Measurements from ENCODE around the gene NPPC. TPM values are rescaled to one million over a fixed set of nuclear protein-coding genes. Genes with fewer than 3 reads are reported as not detected.

The NPPC gene
- polyA plus RNA-seq, 3 donors: not detected

DNA sequence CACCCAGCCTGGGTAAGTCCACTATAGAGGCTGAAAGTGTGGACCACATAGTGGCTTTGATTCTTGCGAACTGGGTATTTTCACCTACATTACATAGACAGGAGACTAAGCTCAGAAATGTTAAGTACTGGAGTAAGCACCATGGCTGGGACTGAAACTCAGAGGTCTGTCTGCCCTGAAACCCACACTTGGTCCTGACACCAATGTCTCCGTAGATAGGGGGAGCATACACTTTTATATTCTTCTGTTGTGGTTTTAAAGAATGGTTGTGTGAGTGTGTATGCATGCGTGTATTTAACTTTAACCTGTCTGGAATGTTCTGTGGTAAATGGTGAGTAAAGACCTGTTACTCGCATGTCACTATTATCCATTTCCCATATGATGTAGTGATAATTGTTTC, 10.3 kb upstream of the NPPC start:
- WGBS (ENCODE audit: insufficient coverage): no CpG with 5 or more reads among the region's 4 CpGs
- H3K4me3 Mint-ChIP-seq: no peak overlapping the region
- H3K27me3 Mint-ChIP-seq (ENCODE audit: low read depth in 3 of 3): peaks cover 0 to 7% (median 2%) of the 10 kb centered on the region in 3 donors
- Histone ChIP-seq H4K20me1 (ENCODE audit: insufficient read depth, low read length) (no peaks in the 10 kb centered on the region), H3K27ac (ENCODE audit: low read depth in 1 of 2, low read length in 2 of 2) (no peak overlapping the region), H3K79me2 (ENCODE audit: insufficient read depth, low read length) (no peaks in the 10 kb centered on the region), H3K9me3 (replicated peaks in 1 of 2; ENCODE audit: control insufficient read depth in 1 of 2, insufficient read depth in 1 of 2, low read length in 2 of 2) (no peaks in the 10 kb centered on the region), H3K4me1 (ENCODE audit: control insufficient read depth in 1 of 2, insufficient read depth in 2 of 2, low read length in 2 of 2) (no peaks in the 10 kb centered on the region), H3K27me3 (ENCODE audit: control insufficient read depth in 2 of 2, insufficient read depth in 2 of 2, low read length in 2 of 2) (no peaks in the 10 kb centered on the region), H3K4me2 (replicated peaks; ENCODE audit: extremely low read depth, low read length, poor library complexity, severe bottlenecking) (no peak overlapping the region), H3K36me3 (replicated peaks in 1 of 2; ENCODE audit: control insufficient read depth in 1 of 2, insufficient read depth in 2 of 2, low read length in 2 of 2) (no peaks in the 10 kb centered on the region), H3K4me3 (replicated peaks in 1 of 3; ENCODE audit: low read depth in 2 of 3, low read length in 3 of 3) (no peak overlapping the region), H3K9ac (ENCODE audit: insufficient read depth, low read length, poor library complexity, severe bottlenecking) (no peak overlapping the region), H2AFZ (ENCODE audit: insufficient read depth, low read depth, low read length, poor library complexity, severe bottlenecking) (no peak overlapping the region)
- H3K4me1 Mint-ChIP-seq: no peaks in the 10 kb centered on the region
- H3K36me3 Mint-ChIP-seq: no peaks in the 10 kb centered on the region
- TF ChIP-seq, protein P1, sequence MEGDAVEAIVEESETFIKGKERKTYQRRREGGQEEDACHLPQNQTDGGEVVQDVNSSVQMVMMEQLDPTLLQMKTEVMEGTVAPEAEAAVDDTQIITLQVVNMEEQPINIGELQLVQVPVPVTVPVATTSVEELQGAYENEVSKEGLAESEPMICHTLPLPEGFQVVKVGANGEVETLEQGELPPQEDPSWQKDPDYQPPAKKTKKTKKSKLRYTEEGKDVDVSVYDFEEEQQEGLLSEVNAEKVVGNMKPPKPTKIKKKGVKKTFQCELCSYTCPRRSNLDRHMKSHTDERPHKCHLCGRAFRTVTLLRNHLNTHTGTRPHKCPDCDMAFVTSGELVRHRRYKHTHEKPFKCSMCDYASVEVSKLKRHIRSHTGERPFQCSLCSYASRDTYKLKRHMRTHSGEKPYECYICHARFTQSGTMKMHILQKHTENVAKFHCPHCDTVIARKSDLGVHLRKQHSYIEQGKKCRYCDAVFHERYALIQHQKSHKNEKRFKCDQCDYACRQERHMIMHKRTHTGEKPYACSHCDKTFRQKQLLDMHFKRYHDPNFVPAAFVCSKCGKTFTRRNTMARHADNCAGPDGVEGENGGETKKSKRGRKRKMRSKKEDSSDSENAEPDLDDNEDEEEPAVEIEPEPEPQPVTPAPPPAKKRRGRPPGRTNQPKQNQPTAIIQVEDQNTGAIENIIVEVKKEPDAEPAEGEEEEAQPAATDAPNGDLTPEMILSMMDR (IDR thresholded peaks at IDR 0.05): no peak
- peaks cover 0 to 2% (median 0%) of the 10 kb centered on the region in 7 donors for H3K9me3 Mint-ChIP-seq
- intact Hi-C loops (cut with micrococcal nuclease): no loop called here
- no peak for DNase-seq
- H3K27ac Mint-ChIP-seq: no peak overlapping the region

DNA sequence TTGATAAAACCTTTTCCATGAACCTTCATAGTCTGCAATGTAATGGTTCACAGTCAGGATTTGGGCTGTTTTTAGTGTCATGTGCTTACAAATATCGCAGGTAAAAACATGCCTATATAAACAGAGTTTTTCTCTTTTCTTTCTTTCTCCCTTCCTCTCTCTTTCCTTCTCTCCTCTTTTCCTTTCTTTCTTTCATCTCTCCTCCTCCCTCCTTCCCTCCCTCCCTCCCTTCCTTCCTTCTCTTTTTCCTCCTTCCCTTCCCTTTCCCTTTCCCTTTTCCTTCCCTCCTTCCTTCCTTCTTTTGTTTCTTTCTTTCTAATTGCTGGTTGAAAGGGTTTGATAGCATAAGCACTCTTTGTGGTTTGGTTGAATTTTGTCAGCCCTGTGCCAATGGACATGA, 9.6 kb upstream of the NPPC start:
- Histone ChIP-seq H3K27ac (ENCODE audit: low read depth in 1 of 2, low read length in 2 of 2) (no peak overlapping the region), H3K36me3 (replicated peaks in 1 of 2; ENCODE audit: control insufficient read depth in 1 of 2, insufficient read depth in 2 of 2, low read length in 2 of 2) (no peaks in the 10 kb centered on the region), H2AFZ (ENCODE audit: insufficient read depth, low read depth, low read length, poor library complexity, severe bottlenecking) (no peak overlapping the region), H3K4me2 (replicated peaks; ENCODE audit: extremely low read depth, low read length, poor library complexity, severe bottlenecking) (no peak overlapping the region), H3K79me2 (ENCODE audit: insufficient read depth, low read length) (no peaks in the 10 kb centered on the region), H3K9ac (ENCODE audit: insufficient read depth, low read length, poor library complexity, severe bottlenecking) (no peak overlapping the region), H3K4me1 (ENCODE audit: control insufficient read depth in 1 of 2, insufficient read depth in 2 of 2, low read length in 2 of 2) (no peaks in the 10 kb centered on the region), H3K9me3 (replicated peaks in 1 of 2; ENCODE audit: control insufficient read depth in 1 of 2, insufficient read depth in 1 of 2, low read length in 2 of 2) (no peaks in the 10 kb centered on the region), H3K27me3 (ENCODE audit: control insufficient read depth in 2 of 2, insufficient read depth in 2 of 2, low read length in 2 of 2) (no peaks in the 10 kb centered on the region), H3K4me3 (replicated peaks in 1 of 3; ENCODE audit: low read depth in 2 of 3, low read length in 3 of 3) (no peak overlapping the region), H4K20me1 (ENCODE audit: insufficient read depth, low read length) (no peaks in the 10 kb centered on the region)
- no peak overlapping the region for H3K4me3 Mint-ChIP-seq
- no peaks in the 10 kb centered on the region for H3K4me1 Mint-ChIP-seq
- no peak for DNase-seq
- intact Hi-C loops (cut with micrococcal nuclease): no loop called here
- peaks cover 2 to 6% (median 2%) of the 10 kb centered on the region in 3 donors for H3K27me3 Mint-ChIP-seq (ENCODE audit: low read depth in 3 of 3)
- H3K9me3 Mint-ChIP-seq: peaks cover 0 to 2% (median 0%) of the 10 kb centered on the region in 7 donors
- no peak overlapping the region for H3K27ac Mint-ChIP-seq
- TF ChIP-seq, protein P1 (IDR thresholded peaks at IDR 0.05): no peak
- no CpG with 5 or more reads among the region's 1 CpG for WGBS (ENCODE audit: insufficient coverage)
- H3K36me3 Mint-ChIP-seq: no peaks in the 10 kb centered on the region

Data from CD14-positive monocyte (primary cell).